ENCODE data around the gene THTPA. TPM values are rescaled to one million over a fixed set of nuclear protein-coding genes. Genes with fewer than 3 reads are reported as not detected.
"Not testable (repeated sequence)": the region's sequence is repeated elsewhere in the genome, so short reads cannot be mapped to it uniquely, and the experiment has no call there.

The THTPA gene
- total and polyA plus RNA-seq, 2 of the 13 experiments (the other 11 are each of a cell fraction or from before 2014, with no cell fraction given) = 7.4 to 8.7 TPM

- TF ChIP-seq SNAPC5 (CRISPR knock-in tag; IDR thresholded peaks at IDR 0.05; ENCODE audit: borderline replicate concordance) (peak; percentile 91), ATF7 (CRISPR knock-in tag; IDR thresholded peaks at IDR 0.05) (peak; percentile 92), CBX1 (IDR thresholded peaks at IDR 0.05; ENCODE audit: low read depth) (peak; percentile 99), HNF1A (CRISPR knock-in tag; IDR thresholded peaks at IDR 0.05; ENCODE audit: borderline replicate concordance) (peak; percentile 86; the same call in 1 of the 2 replicates), MYPOP (CRISPR knock-in tag; IDR thresholded peaks at IDR 0.05) (peak; percentile 85), ZBTB7A (CRISPR knock-in tag; IDR thresholded peaks at IDR 0.05) (peak; percentile 99), DMTF1 (CRISPR knock-in tag; IDR thresholded peaks at IDR 0.05) (peak; percentile 96; the same call in 1 of the 2 replicates), ZNF207 (IDR thresholded peaks at IDR 0.05; ENCODE audit: borderline replicate concordance) (0 out of 2 replicates have a peak, but pooled peaks have one; percentile 92), ZNF563 (CRISPR knock-in tag; IDR thresholded peaks at IDR 0.05) (peak; percentile 70; the same call in 1 of the 2 replicates), SPEN (CRISPR knock-in tag; IDR thresholded peaks at IDR 0.05; ENCODE audit: low read depth) (peak; percentile 87), PTBP1 (IDR thresholded peaks at IDR 0.05; ENCODE audit: low read depth, low read length, poor library complexity, severe bottlenecking) (peak; percentile 99), GFI1 (CRISPR knock-in tag; IDR thresholded peaks at IDR 0.05; ENCODE audit: borderline replicate concordance) (peak; percentile 94), ZFYVE20 (CRISPR knock-in tag; IDR thresholded peaks at IDR 0.05; ENCODE audit: borderline replicate concordance, low read depth) (peak; percentile 98), ZNF326 (CRISPR knock-in tag; IDR thresholded peaks at IDR 0.05; ENCODE audit: borderline replicate concordance) (0 out of 2 replicates have a peak, but pooled peaks have one; percentile 70), PRDM10 (CRISPR knock-in tag; IDR thresholded peaks at IDR 0.05; ENCODE audit: low read depth) (peak; percentile 66)
- not testable (repeated sequence) for TF ChIP-seq ATF7 (IDR thresholded peaks at IDR 0.05); HNF1A (IDR thresholded peaks at IDR 0.05; ENCODE audit: low read depth)
These were observed 27.9 kb downstream of the THTPA start (continued) for GRCh38 chr14:23583761-23584526.

Measured in HepG2 (cell line).